Psoas muscle (tissue), 8 donors: Measurements from ENCODE around the gene CELA3B. TPM values are rescaled to one million over a fixed set of nuclear protein-coding genes. Genes with fewer than 3 reads are reported as not detected.

Experiments used
- ATAC-seq, 4 donors: fragments of 200-7000 bp; cut with Tn5 transposase; one replicate each; pipeline ENCODE4 v1.9.1; 2020; ENCODE audit warnings: moderate library complexity in 3 of 4, mild to moderate bottlenecking in 2 of 4
- DNase-seq, 2 donors: peaks; one replicate each; pipeline ENCODE4 v3.0.0-alpha.2; 2020
- H3K27ac ChIP-seq: fragments of 200-600 bp; one replicate; pipeline ENCODE4 v1.8.0; 2022
- H3K27me3 ChIP-seq, 3 donors: fragments of 200-600 bp in 1 of 3; one replicate each; pipeline versions ENCODE4 v1.6.1 to v1.8.0; 2013 to 2022; ENCODE audit warnings: low read length in 2 of 3, mild to moderate bottlenecking in 2 of 3, moderate library complexity in 1 of 3; ENCODE audit not compliant: insufficient read depth in 3 of 3
- H3K36me3 ChIP-seq, 2 donors: fragments of 200-600 bp in 1 of 2; one replicate each; pipeline versions ENCODE4 v1.6.1 to v1.8.0; 2013 to 2022; ENCODE audit warnings: low read depth in 1 of 2, mild to moderate bottlenecking in 1 of 2, moderate library complexity in 1 of 2; ENCODE audit not compliant: insufficient read depth in 1 of 2
- H3K4me1 ChIP-seq: fragments of 200-600 bp; one replicate; pipeline ENCODE4 v1.8.0; 2022
- H3K4me3 ChIP-seq: fragments of 200-600 bp; one replicate; pipeline ENCODE4 v1.8.0; 2022; ENCODE audit warnings: mild to moderate bottlenecking
- H3K9me3 ChIP-seq: fragments of 200-600 bp; one replicate; pipeline ENCODE4 v1.8.0; 2022
- CTCF ChIP-seq: fragments of 200-600 bp; IDR thresholded peaks from one replicate; pipeline ENCODE4 v1.8.0; 2022; ENCODE audit warnings: antibody characterized with exemption
- WGBS, 3 donors: extraction: QIAGEN DNeasy Blood & Tissue Kit; methylation state at CpG; one replicate each; pipeline versions ENCODE4 v1.1.6 to v1.1.7; 2013; 5-methylcytosine and 5-hydroxymethylcytosine counted together
- intact Hi-C, 2 donors: fragments of 100-400 bp; cut with DNase I; formaldehyde crosslinking; loops; one replicate each; pipeline versions ENCODE4 v1.11.0 to v1.14.2; 2022
- polyA plus RNA-seq, 3 donors: library from polyadenylated mRNA; stranded (reverse); fragments of 200-250 nt; gene quantifications; one replicate each; pipeline ENCODE4 v1.2.3, GENCODE V29; 2013
- total RNA-seq, 4 donors: library from RNA; stranded (reverse); fragmentation: NEBNext Ultra II Directional in 2 of 4; extraction: Animal tissue kit (Norgen Biotek cat#: 25700) in 2 of 4; gene quantifications; one replicate each; pipeline versions ENCODE4 v1.2.1 to v1.2.4, GENCODE V29; 2021 to 2023
- donor health status: healthy with polysubstance abuse.
- donor health status: DM: no; HTN: no; CAD: no; lungs with moderate emphysema.
- donor health status: Bipolar disorder and iron deficiency.
- donor health status: healthy.
- donor health status: DM: yes; HTN: yes; CAD: no.
- donor health status: DM: no; HTN: no; CAD: no.
- donor health status: DM: no; HTN: no; CAD: no.
- donor health status: DM: yes; HTN: yes; CAD: no.

CELA3B gene
- total and polyA plus RNA-seq, 7 donors = 0.09 to 1.7 (median 0.42) TPM; not detected in 2

- no peak for TF ChIP-seq CTCF
- Histone ChIP-seq H3K27ac (peak overlapping the region; percentile 82), H3K4me1 (peaks cover 64% of the 10 kb centered on the region), H3K36me3 (no peaks in the 10 kb centered on the region), H3K27me3 (no peaks in the 10 kb centered on the region), H3K9me3 (no peaks in the 10 kb centered on the region), H3K4me3 (peak overlapping the region; percentile 82)
- WGBS, 3 donors = 29 to 38% (median 37%) methylated on average over 5 to 8 of the region's 8 CpGs
- intact Hi-C loops = loop anchor here (2.0 to 5.0 kb wide), 2 partner anchors 21 to 34 kb away; no protein-coding TSS in a partner anchor
- DNase-seq (no peak), ATAC-seq (no peak)
Observed at GRCh38 chr1:21935891-21936365, 40.9 kb upstream of the CELA3B start.

DNA sequence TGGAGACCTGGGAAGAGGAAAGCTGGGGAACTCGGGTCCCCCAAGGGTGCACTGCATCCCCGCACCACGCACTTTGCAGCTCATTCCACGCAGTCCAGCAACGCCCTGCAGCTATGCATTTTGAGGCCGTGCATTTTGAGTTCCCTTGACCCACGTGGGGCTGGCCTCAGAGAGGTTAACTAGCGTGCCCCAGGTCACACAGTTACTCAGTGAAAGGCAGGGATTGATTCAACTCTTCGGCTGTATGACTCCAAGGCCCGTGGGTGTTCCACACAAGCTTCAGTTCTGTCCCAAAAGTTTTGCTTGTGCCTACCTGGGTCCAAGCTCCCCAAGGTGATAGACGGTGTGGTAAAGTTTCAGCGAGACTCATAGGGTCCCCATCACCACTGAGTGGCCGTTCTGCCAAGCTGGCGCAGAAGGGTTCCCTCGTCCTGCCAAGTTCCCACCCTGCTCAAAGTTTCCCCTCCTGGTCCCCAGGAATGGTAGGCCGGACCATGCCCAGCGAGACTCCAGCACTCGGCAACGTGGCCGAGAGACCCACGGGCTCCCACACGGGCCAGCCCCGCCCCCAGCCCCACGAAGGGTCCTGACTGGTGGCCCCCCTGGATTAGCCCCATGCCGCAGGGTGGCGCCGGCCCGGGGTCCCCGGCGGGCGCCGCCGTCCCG, 40.3 kb upstream of the CELA3B start:
- no peak for TF ChIP-seq CTCF
- Histone ChIP-seq H3K9me3 (no peaks in the 10 kb centered on the region), H3K27me3 (no peaks in the 10 kb centered on the region), H3K4me1 (peaks cover 59% of the 10 kb centered on the region), H3K36me3 (no peaks in the 10 kb centered on the region), H3K27ac (peak overlapping the region; percentile 82), H3K4me3 (peak overlapping the region; percentile 82)
- intact Hi-C loops = loop anchor here in 1 of 2 donors (5.0 kb wide), 1 partner anchor 34 kb away; no protein-coding TSS in a partner anchor
- 11 to 13% (median 11%) methylated on average over 23 to 34 of the region's 34 CpGs for WGBS, 3 donors
- DNase-seq = peak; percentile 51 to 68
- no peak for ATAC-seq

- intact Hi-C loops = loop anchor here in 1 of 2 donors (5.0 kb wide), 1 partner anchor 35 kb away; no protein-coding TSS in a partner anchor
- peaks cover 54% of the 10 kb centered on the region for H3K4me1 ChIP-seq
Observed at GRCh38 chr1:21937034-21937371, 39.8 kb upstream of the CELA3B start, which contains the start of gene HSPG2. Gene HSPG2 (minus strand): TSS chr1:21937310. CDS start chr1:21937217, 93 bp downstream.

DNA sequence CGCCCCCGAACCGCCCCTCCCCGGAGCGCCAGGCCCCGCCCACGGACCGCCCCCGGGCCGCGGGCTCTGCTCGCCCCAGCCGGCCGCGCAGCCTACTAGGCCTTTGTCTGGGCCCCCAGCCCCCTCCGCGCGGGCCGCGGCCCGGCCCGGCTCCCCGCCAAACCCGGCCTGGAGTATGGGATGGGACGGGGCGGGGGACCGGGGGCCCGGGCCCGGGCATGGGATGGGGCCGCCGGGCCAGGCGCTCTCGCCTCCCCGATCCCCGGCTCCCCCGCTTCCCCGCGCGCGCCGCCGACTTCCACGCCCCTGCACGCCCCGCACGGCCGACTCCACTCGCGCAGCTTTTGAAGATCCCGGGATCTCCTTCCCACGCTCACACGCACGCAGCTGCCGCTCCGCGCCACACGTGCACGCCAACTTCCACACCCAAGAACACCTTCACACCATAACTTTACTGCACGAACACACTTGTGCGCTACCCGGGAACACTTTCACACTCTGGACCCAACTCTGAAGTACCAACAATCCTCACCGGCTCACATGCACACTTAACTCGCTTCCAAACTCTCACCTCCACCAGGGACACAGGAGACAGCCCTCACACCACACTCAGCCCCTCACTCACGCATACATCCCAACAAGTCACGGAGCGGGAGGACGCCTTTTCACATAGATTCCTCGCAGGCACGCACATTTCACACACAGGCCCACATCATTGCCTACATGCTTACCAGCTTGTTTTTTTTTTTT, 39.3 kb upstream of the CELA3B start:
- intact Hi-C loops = loop anchor here in 1 of 2 donors (5.0 kb wide), 1 partner anchor 35 kb away; no protein-coding TSS in a partner anchor
- peak; percentile 69 to 81 (median 74) for ATAC-seq
- H3K4me1 ChIP-seq = peaks cover 50% of the 10 kb centered on the region
- no peaks in the 10 kb centered on the region for H3K36me3 ChIP-seq
- peak; percentile 88 to 91 for DNase-seq
- no peaks in the 10 kb centered on the region for H3K9me3 ChIP-seq
- no peak for TF ChIP-seq CTCF
- WGBS, 3 donors = 10 to 19% (median 16%) methylated on average over 31 to 65 of the region's 69 CpGs
- peak overlapping the region; percentile 70 for H3K4me3 ChIP-seq
- peak overlapping the region; percentile 69 for H3K27ac ChIP-seq
- H3K27me3 ChIP-seq = no peaks in the 10 kb centered on the region

More at GRCh38 chr1:21937034-21937371, 39.8 kb upstream of the CELA3B start, which contains the start of gene HSPG2:
- DNase-seq (no peak), ATAC-seq (no peak)
- WGBS, 3 donors = 0 to 1% (median 0%) methylated on average over 1 to 50 of the region's 52 CpGs
- Histone ChIP-seq H3K27ac (peak within 1 kb of the TSS; percentile 82), H3K4me3 (peak within 1 kb of the TSS; percentile 82), H3K9me3 (no peaks in the 10 kb centered on the region), H3K36me3 (no peaks in the 10 kb centered on the region), H3K27me3 (no peaks in the 10 kb centered on the region)
- no peak for TF ChIP-seq CTCF
